Forelimb muscle (tissue), 1 donor: Measurements from ENCODE around the gene PLEKHG2. TPM values are rescaled to one million over a fixed set of nuclear protein-coding genes. Genes with fewer than 3 reads are reported as not detected.
A peak's percentile ranks its signal among the peaks of the same experiment; 100 is the strongest.

Experiments
- DNase-seq: peaks from one replicate; pipeline ENCODE4 v3.0.0-alpha.2; 2013; ENCODE audit warnings: low read depth
- polyA plus RNA-seq: library from polyadenylated mRNA; unstranded; fragments of 120-200 nt; gene quantifications from one replicate; pipeline ENCODE4 v1.2.1, GENCODE V29; 2013; ENCODE audit not compliant: insufficient read length

The PLEKHG2 gene
- polyA plus RNA-seq, 1 donor: 43.0 TPM

DNA sequence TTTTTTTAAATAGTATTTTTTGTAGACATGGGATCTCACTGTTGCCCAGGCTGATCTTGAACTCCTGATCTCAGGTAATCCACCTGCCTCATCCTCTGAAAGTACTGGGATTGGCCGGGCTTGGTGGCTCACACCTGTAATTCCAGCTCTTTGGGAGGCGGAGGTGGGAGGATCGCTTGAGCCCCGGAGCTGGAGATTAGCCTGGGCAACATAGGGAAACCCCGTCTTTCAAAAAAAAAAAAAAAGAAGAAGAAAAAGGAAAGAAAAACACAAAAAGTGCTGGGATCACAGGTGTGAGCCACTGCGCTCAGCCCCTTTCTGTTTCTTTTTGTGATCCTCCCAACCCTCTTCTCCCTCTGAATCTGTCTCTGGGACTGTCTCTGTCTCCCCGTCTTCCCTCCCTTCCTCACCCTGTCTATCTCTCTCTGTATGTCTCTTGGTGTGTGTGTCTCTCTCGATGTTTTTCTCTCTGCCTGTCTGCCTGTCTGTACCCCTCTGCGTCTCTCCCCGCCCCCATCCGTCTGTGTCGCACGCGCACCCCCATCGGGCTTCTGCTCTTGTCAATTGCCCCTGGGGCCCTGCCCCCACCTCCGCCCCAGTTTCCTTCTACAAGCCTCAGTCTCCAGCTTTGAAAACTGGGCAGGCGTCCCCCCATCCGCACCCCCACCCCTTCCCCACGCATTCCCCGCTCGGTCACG, 6.4 kb upstream of the PLEKHG2 start:
- no peak for DNase-seq

GRCh38 chr19:39406656-39407409, 5.6 kb upstream of the PLEKHG2 start, which contains the start of gene ZFP36:
ZFP36 (plus strand) TSS chr19:39406847; CDS start chr19:39406905, 58 bp downstream.
- DNase-seq: no peak

- DNase-seq: no peak
Observed at GRCh38 chr19:39407410-39407659, 5.1 kb upstream of the PLEKHG2 start.

DNA sequence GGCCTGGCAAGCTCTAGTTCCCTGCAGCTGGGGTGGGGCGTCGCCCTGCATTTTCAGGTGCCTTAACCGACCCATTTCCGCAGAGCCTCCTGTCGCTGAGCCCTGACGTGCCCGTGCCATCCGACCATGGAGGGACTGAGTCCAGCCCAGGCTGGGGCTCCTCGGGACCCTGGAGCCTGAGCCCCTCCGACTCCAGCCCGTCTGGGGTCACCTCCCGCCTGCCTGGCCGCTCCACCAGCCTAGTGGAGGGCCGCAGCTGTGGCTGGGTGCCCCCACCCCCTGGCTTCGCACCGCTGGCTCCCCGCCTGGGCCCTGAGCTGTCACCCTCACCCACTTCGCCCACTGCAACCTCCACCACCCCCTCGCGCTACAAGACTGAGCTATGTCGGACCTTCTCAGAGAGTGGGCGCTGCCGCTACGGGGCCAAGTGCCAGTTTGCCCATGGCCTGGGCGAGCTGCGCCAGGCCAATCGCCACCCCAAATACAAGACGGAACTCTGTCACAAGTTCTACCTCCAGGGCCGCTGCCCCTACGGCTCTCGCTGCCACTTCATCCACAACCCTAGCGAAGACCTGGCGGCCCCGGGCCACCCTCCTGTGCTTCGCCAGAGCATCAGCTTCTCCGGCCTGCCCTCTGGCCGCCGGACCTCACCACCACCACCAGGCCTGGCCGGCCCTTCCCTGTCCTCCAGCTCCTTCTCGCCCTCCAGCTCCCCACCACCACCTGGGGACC, 4.6 kb upstream of the PLEKHG2 start:
- DNase-seq: no peak

- DNase-seq: no peak
Observed at GRCh38 chr19:39408392-39409207, 3.9 kb upstream of the PLEKHG2 start.

GRCh38 chr19:39409208-39410016, 3.1 kb upstream of the PLEKHG2 start:
- no peak for DNase-seq

GRCh38 chr19:39410017-39410830, 2.2 kb upstream of the PLEKHG2 start:
- DNase-seq: no peak

GRCh38 chr19:39410831-39411080, 1.7 kb upstream of the PLEKHG2 start:
- DNase-seq: no peak

GRCh38 chr19:39411081-39411831, 1.2 kb upstream of the PLEKHG2 start:
- DNase-seq: no peak

DNA sequence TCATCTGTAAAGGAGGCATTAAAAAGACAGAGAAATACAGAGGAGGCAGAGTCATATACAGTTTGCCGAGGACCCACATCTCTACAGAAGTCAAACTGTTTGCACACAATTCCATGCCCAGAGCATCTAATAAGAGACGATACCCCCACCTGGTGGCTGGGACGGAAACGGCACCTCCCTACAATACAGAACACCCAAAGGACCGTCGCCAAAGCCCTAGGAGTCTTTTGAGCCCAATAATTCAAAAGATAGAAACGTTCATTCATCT, 703 bp upstream of the PLEKHG2 start:
- DNase-seq: peak; percentile 85

GRCh38 chr19:39412867-39413271, 400 bp downstream of the PLEKHG2 start:
- DNase-seq: no peak

GRCh38 chr19:39413272-39413910, 922 bp downstream of the PLEKHG2 start:
- DNase-seq: no peak

GRCh38 chr19:39413911-39414608, 1.6 kb downstream of the PLEKHG2 start:
- DNase-seq: no peak

- DNase-seq: no peak
Observed at GRCh38 chr19:39415111-39416046, 2.9 kb downstream of the PLEKHG2 start.

DNA sequence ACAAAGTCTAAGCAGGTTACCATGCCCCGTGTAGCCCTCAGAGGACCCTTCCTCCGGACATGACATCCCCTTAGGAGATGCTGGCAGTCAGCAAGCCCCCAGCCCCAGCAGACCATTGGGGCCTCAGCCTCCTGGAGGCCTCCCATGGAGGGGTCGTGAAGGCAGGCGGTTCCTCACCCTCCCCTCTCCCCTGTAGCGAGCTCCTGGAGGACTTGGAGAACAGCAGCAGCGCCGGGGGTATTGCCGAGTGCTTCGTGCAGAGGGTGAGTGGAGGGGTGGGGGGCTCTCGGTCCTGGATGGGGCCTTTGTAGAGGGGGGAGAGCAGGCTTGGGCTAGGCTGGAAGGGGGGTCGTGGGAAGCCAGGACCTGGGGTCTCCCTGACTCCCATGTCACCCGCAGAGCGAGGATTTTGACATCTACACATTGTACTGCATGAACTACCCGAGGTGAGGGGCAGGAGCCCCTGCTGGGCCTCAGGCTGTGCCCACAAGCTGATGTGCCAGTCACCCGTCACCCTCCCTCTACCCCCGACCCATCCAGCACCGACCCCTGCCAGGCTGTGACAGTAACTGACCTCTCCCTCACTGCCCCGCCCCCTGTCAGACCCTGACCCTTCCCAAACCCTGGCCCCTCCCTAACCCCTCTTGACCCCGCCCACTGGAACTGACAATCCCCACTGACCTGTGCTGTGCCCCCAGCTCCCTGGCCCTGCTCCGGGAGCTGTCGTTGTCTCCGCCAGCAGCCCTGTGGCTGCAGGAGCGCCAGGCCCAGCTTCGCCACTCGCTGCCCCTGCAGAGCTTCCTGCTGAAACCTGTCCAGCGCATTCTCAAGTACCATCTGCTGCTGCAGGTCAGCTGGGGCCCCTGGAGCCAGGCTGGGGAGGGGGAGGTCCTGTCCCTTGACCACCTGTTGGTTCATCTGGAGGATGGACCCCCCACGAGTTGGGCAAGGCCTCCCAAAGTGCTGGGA, 4.0 kb downstream of the PLEKHG2 start:
- no peak for DNase-seq

- no peak for DNase-seq
Observed at GRCh38 chr19:39417463-39418181, 5.2 kb downstream of the PLEKHG2 start.
